HPDE6-E6E7 (cell line): Measurements from ENCODE around the gene NUAK1.
"Not testable (repeated sequence)": the region's sequence is repeated elsewhere in the genome, so short reads cannot be mapped to it uniquely, and the experiment has no call there.

Source experiments
- DNase-seq: peaks from one replicate; pipeline ENCODE4 v3.0.0; 2011; ENCODE audit warnings: missing footprints; ENCODE audit errors: extremely low spot score

The NUAK1 gene

DNA sequence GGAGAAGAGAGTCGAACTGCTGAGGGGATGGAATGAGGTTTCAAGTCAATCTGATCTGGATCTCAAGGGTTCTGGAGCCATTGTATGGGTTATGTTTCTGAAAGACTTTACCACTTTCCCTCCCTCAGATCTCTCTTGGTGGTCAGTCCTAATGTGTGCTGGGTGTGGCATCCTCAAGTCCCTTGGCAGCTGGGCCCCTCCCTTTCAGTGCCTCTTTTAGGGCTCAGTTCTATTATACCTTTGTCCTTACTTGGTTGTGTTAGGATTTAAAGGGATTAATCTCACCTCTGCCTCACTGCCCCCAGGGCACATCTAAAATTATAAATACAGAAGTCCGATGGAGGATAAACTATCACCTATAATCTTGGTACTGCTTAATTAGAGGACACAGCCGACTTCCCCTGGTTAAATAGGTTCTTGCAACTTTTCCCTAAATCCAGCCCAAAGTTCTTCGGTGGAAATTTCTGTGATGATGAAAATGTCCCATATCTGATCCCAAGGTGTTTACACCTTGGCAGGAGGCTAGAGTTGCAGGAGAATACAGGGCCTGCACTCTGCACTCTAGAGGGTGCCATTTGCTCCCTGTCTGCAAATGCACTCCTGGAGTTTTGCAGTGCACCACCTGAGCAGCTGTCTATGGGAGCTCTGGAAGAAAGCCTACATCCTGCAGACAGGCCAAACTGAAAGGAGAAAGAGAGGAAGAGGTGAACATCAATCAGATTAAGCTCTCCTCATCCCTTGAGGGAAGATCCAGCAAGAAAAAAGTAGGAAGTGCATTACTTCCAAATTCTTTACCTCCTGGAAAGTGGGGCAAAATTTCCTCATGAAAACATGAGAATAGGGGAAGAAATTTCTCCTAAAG, 106.8 kb downstream of the NUAK1 start:
- peak; percentile 15 for DNase-seq

DNA sequence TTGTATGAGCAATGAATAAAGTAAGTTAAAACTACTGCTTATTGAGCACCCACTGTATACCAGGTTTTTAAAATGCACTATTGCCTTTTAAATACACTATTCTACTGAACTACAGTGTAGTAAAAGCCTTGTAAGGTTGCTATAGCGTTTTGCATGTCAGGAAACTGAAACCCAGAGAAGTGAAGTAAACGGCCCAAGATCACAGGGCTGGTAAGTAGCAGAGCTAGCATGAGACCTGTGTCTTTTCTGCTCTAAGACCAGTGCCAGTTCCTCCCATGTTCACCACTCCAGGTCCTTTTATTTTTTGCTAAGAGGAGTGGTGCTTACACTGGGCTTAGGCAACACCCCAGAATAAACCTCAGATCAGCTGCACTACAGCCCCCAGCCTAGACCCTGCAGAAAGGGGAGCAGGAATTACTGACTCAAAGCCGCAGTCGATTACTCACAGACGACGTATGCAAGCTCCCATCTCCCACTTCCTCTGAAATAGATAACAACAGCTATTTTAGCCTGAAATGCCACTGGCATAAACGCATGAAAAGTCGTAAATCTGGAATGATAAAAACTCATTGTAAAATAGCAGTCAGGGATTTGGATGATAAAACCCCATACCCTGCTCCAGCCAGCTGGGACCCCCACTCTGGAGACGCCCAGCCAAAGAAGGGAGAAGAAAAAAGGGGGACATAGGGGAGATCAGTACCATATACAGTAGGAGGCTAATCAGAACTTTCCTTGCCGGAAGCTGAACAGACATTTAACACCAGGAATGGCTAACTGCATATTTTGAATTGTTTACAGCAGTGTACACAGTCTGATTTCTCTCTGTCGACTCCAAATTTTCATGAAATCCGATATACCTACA, 108.3 kb downstream of the NUAK1 start:
- DNase-seq = peak; percentile 45

DNA sequence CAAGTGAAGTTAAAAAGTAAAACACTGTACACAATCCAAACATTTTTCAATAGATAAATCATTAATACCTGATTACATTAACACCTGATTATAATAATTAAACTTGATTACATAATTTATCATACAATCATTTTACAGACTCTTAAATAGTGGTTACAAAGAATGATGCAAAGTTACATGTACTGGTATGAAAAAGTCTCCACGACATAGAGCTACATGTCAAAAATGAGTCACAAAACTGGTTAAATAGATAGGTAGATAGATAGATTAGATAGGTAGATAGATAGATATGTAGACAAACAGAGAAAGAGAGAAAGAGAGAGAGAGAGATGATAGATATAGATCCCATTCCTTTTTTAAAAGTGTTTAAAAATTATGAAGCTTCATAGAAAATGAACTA, 109.2 kb downstream of the NUAK1 start:
- no peak for DNase-seq

DNA sequence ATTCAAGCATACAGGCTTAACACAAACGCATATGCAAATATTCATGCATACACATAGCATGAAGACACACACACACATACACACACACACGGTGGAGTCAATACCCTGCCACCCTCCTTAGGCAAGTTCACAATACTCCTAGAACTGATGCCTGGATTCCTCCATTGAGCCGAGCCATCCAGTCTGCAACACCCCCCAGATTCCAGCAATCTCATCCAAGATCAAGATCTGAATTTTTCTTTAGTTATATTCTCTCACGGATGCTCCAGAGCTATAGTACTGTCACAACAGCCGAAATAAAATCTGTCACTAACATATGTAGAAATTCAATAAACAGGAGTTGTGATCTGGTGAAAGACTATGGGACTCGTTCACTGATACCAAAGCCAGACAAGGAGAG, 110.8 kb downstream of the NUAK1 start:
- no peak for DNase-seq

DNA sequence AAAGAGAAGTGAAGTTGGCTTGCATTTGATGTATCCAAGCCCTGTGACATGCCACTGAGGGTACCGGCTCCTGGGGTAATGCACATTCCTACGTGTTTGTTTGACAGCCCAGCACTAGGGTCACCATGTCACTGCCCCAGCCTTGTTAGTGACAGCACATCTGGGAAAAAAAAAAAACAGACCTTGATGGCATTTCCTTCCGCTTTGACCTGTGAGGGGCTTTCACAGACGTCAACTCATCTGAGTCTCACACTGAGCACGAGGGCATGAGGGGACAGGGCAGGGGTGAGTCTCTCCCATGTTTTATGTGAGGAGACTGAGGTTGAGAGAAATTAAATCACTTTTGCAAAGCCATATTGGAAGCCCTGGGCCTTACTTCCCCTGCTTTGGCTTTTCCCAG, 111.5 kb downstream of the NUAK1 start:
- no peak for DNase-seq

DNA sequence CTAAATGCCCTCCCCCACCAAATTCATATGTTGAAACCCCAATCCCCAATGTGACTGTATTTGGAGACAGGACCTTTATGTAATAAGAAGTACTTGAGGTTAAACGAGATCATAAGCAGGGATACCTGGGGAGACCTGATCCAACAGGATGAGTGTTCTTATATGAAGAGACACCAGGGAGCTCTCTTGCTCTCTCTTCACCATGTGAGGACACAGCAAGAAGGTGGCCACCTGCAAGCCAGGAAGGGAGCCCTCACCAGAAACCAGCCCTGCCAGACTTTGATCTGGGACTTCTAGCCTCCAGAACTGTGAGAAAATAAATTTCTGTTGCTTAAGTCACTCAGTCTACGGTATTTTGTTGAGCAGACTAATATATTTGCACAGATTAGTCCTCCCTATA, 113.6 kb downstream of the NUAK1 start:
- DNase-seq = no peak

DNA sequence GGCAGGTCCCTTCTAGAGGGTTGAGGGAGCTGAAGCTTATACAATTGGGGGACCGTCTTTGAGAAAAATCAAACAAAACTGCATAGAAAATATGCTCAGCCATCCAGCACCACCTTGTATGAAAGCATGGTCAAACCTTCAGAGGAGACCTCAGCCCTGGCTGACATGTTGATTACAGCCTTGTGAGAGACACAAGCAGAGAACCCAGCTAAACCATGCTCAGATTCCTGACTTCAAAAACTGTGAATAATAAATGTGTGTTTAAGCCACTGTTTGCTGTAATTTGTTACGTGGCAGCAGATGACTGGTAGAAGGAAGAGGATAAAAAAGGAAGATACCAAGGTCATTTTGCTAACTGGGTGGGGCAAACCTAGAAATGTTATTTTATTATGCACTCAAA, 115.7 kb downstream of the NUAK1 start:
- DNase-seq = no peak

DNA sequence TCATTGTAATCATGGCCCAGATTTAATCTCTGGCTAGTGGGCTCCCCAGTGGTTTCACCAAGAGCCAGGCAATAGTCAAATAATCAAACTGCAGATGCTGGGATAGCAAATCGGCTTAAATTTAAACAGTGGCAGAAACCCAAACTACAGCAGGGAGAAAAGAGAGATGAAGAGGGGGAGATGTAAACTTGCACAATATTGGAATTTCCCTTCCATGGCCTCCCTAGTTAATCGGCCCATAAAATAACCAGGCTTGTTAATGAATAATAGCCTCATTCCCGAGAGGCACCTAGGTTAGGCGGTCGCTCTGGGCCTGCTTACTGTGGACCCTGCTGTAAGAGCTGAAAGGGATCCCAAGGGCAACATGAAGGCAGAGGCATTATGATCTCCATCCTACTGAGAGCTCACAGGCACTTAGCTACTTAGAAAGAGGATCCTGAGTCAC, 116.2 kb downstream of the NUAK1 start:
- no peak for DNase-seq

DNA sequence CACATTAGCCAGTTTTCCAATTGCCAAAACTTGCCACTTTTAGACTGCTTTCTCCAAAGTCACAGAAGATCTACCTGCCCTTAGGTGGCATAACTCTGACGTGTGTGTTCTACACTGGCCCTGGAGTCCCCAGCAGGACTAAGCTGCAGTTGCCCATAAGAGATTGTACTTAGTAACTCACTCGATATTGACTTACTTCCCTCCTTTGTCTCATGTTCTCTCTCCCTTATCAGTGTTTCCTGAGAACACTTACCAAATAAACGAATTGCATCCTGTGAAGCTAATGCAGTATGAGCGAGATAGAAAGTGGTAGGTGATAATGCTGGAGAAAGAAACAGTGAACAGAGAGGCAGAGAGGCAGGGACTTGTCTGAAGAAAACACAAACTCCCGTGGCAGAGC, 117.2 kb downstream of the NUAK1 start:
- DNase-seq = no peak

DNA sequence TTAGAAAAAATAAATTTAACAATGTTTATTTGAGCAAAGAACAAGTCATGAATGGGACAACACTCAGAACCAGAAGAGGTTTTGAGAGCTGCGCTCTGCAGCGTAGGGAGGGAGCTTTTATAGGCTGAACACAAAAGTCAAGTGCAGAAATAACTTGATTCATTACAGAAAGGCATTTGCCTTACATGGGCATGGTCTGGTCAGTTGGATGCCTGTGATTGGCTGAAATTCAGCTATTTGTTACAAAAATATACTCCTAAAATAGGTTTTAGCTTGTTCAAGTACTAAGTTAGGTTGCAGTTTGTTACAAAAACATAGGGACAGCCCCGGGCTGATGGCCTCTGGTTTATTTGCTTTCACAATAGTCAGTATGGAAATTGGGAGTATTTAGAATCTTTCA, 118.0 kb downstream of the NUAK1 start:
- no peak for DNase-seq

DNA sequence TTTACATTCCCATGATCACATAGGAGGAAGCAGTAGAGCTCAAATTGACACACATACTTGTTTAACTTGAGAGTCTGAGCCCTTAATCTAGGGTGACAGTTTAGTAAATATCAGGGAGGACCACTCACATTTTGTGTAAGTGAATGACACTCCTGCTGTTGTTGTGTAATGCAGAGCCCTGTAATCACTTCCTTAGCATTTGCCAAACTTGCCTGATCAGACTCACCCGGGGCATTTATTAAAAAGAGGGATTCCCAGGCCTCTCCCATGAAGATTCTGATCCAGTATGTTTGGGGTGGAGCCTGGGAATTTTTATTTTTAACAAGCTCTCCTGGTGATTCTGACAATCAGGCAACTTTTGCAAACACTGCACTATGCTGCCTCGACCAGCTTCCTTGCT, 119.6 kb downstream of the NUAK1 start:
- no peak for DNase-seq

DNA sequence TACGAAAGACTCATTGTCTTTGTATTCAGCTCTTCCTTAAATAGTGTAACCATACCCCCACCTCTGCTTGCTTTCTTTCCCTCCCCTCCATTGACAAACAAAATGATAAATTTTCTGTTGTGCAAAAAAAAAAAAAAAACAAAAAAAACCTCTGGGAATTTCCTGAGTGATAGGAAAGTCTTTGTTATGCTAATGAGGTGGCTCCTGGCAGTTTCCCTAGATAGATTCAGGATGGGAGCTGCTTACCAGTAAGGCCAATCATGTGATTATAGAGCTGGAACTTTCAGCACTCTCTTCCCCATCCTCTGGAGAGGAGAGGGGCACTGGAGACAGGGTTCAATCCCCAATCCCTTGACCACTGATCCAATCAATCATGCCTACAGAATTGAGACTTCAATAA, 120.5 kb downstream of the NUAK1 start:
- no peak for DNase-seq

DNA sequence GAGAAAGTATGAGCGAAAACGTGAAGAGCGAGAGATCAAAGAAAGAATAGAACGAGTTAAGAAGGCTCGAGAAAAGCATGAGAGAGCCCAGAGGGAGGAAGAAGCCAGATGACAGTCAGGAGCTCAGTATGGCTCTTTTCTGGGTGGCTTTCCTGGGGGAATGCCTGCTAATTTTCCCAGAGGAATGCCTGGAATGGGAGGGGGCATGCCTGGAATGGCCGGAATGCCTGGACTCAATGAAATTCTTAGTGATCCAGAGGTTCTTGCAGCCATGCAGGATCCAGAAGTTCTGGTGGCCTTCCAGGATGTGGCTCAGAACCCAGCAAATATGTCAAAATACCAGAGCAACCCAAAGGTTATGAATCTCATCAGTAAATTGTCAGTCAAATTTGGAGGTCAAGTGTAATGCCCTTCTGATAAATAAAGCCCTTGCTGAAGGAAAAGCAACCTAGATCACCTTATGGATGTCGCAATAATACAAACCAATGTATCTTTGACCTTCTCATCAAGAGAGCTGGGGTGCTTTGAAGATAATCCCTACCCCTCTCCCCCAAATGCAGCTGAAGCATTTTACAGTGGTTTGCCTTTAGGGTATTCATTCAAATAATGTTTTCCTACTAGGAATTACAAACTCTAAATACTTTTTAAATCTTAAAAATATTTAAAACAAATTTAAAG, 122.0 kb downstream of the NUAK1 start:
- not testable (repeated sequence) for DNase-seq

DNA sequence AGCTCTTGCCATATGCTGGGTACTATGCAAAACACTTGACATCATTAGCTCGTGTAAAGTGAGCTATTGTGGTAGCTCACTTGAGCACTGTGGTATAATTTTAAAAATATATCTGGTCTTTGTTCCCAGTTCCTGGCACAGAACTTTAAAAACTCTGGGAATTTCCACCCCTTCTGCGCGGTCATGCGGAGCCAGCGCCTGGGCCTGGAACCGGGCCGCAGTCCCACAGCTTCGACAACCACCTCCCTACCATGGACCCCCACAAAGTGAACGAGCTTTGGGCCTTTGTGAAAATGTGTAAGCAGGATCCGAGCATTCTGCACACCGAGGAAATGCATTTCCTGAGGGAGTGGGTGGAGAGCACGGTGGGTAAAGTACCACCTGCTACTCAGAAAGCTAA, 123.1 kb downstream of the NUAK1 start:
- no peak for DNase-seq

DNA sequence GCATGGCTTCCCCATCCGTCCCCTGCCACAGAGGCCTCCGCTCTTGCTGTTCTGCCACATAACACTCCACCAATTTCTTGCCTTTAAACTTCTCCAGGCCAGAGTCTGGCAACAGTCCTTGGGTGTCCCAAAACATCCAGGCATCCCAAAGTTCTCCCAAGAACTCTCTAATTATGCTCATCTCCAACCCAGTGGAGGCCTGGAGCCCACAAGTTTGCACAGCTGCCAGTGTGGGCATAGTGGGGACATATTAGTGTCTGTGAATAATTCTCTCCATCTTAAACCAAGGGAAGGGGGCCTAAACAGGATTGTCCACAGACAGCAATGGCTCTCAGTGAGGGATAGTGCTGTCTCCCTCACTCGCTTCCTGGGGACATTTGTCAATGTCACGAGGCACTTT, 124.8 kb downstream of the NUAK1 start:
- DNase-seq = no peak
